ENCODE measurements around the gene BPIFB2. TPM values are rescaled to one million over a fixed set of nuclear protein-coding genes. Genes with fewer than 3 reads are reported as not detected.

Gene BPIFB2
- total and polyA plus RNA-seq, 2 donors (not counting 3 experiments of a cell fraction or from before 2014, with no cell fraction given): not detected

- no peak for TF ChIP-seq JUN (IDR thresholded peaks at IDR 0.05; ENCODE audit: borderline replicate concordance, insufficient read depth, insufficient read length, low read depth)
- no peak for TF ChIP-seq GATA2 (IDR thresholded peaks at IDR 0.05; ENCODE audit: insufficient read depth, insufficient read length, low read depth, low read length)
- dilution Hi-C loops (cut with MboI; ENCODE audit: extremely low pct_ligation_motif_present, low sequenced_read_pairs) (no loop called here), intact Hi-C loops (cut with micrococcal nuclease) (no loop called here)
- CTCF ChIA-PET: interaction anchor here (1.2 to 1.3 kb wide), 2 partner anchors 14 to 16 kb away, joined by 3 to 5 read pairs; no protein-coding TSS in a partner anchor
- H4K20me1 ChIP-seq (replicated peaks; ENCODE audit: control insufficient read depth, extremely low read depth, insufficient read depth, low read length): no peaks in the 10 kb centered on the region
- no peak overlapping the region for H3K9ac ChIP-seq (replicated peaks; ENCODE audit: extremely low read depth, insufficient read depth, low read length)
- H3K9me3 ChIP-seq (replicated peaks; ENCODE audit: control insufficient read depth, insufficient read depth, low read length): no peaks in the 10 kb centered on the region
- no peaks in the 10 kb centered on the region for H3K79me2 ChIP-seq (ENCODE audit: control insufficient read depth, insufficient read depth, low read length)
- no peak overlapping the region for H3K4me2 ChIP-seq (ENCODE audit: insufficient read depth, low read length)
- no TSS peak for BruUV-seq (replicated peaks)
- no peak overlapping the region for H3K27ac ChIP-seq (ENCODE audit: insufficient read depth, low read depth, low read length)
- H3K36me3 ChIP-seq (ENCODE audit: control insufficient read depth in 2 of 2, extremely low read depth in 1 of 2, insufficient read depth in 2 of 2, low read length in 2 of 2): no peaks in the 10 kb centered on the region
- DNase-seq (ENCODE audit: low read depth, low spot score) (no peak), FAIRE-seq (no peak)
- H3K4me1 ChIP-seq (ENCODE audit: control insufficient read depth, extremely low read depth, insufficient read depth, low read length): no peaks in the 10 kb centered on the region
- peaks cover 1 to 5% of the 10 kb centered on the region in 2 experiments for H3K27me3 ChIP-seq (ENCODE audit: control insufficient read depth in 2 of 2, insufficient read depth in 2 of 2, low read length in 2 of 2)
- POLR2A ChIA-PET: no interaction called here
- no peak overlapping the region for H2AFZ ChIP-seq (ENCODE audit: low read depth, low read length)
- H3K9me1 ChIP-seq (replicated peaks; ENCODE audit: control insufficient read depth, extremely low read depth, insufficient read depth, low read length): no peaks in the 10 kb centered on the region
- H3K4me3 ChIP-seq (replicated peaks in 1 of 3; ENCODE audit: insufficient read depth in 1 of 3, low read depth in 1 of 3, low read length in 3 of 3): no peak overlapping the region
Measured at GRCh38 chr20:32960222-32960518, 47.3 kb upstream of the BPIFB2 start.

- ChIA-PET CTCF (interaction anchor here (1.2 to 1.3 kb wide), 2 partner anchors 15 to 17 kb away, joined by 3 to 5 read pairs; no protein-coding TSS in a partner anchor), POLR2A (no interaction called here)
- Histone ChIP-seq H3K9me3 (replicated peaks; ENCODE audit: control insufficient read depth, insufficient read depth, low read length) (no peaks in the 10 kb centered on the region), H2AFZ (ENCODE audit: low read depth, low read length) (no peak overlapping the region), H3K4me2 (ENCODE audit: insufficient read depth, low read length) (no peak overlapping the region), H3K27me3 (ENCODE audit: control insufficient read depth in 2 of 2, insufficient read depth in 2 of 2, low read length in 2 of 2) (peaks cover 1 to 5% of the 10 kb centered on the region in 2 experiments), H3K9me1 (replicated peaks; ENCODE audit: control insufficient read depth, extremely low read depth, insufficient read depth, low read length) (no peaks in the 10 kb centered on the region), H3K36me3 (ENCODE audit: control insufficient read depth in 2 of 2, extremely low read depth in 1 of 2, insufficient read depth in 2 of 2, low read length in 2 of 2) (no peaks in the 10 kb centered on the region), H3K27ac (ENCODE audit: insufficient read depth, low read depth, low read length) (no peak overlapping the region), H4K20me1 (replicated peaks; ENCODE audit: control insufficient read depth, extremely low read depth, insufficient read depth, low read length) (no peaks in the 10 kb centered on the region), H3K4me1 (ENCODE audit: control insufficient read depth, extremely low read depth, insufficient read depth, low read length) (no peaks in the 10 kb centered on the region), H3K4me3 (replicated peaks in 1 of 3; ENCODE audit: insufficient read depth in 1 of 3, low read depth in 1 of 3, low read length in 3 of 3) (no peak overlapping the region), H3K9ac (replicated peaks; ENCODE audit: extremely low read depth, insufficient read depth, low read length) (no peak overlapping the region), H3K79me2 (ENCODE audit: control insufficient read depth, insufficient read depth, low read length) (no peaks in the 10 kb centered on the region)
- TF ChIP-seq POLR2A (IDR thresholded peaks at IDR 0.05; ENCODE audit: low read depth, low read length) (no peak), MYC (IDR thresholded peaks at IDR 0.05; ENCODE audit: low read depth, low read length) (no peak), JUN (IDR thresholded peaks at IDR 0.05; ENCODE audit: borderline replicate concordance, insufficient read depth, insufficient read length, low read depth) (no peak), GATA2 (IDR thresholded peaks at IDR 0.05; ENCODE audit: insufficient read depth, insufficient read length, low read depth, low read length) (no peak), EZH2 (IDR thresholded peaks at IDR 0.05; ENCODE audit: borderline replicate concordance, low read depth, low read length, severe bottlenecking) (no peak), POLR2AphosphoS5 (IDR thresholded peaks at IDR 0.05; ENCODE audit: insufficient read depth, low read depth, low read length) (no peak), FOS (IDR thresholded peaks at IDR 0.05; ENCODE audit: borderline replicate concordance, insufficient read depth, low read length) (no peak), MAX (IDR thresholded peaks at IDR 0.05; ENCODE audit: insufficient read depth, insufficient read length) (no peak), CTCF (IDR thresholded peaks at IDR 0.05; ENCODE audit: extremely low read depth in 1 of 2, insufficient read depth in 1 of 2, low read depth in 1 of 2, low read length in 2 of 2) (no peak)
- no TSS peak for BruUV-seq (replicated peaks)
- dilution Hi-C loops (cut with MboI; ENCODE audit: extremely low pct_ligation_motif_present, low sequenced_read_pairs): no loop called here
- intact Hi-C loops (cut with micrococcal nuclease): no loop called here
- DNase-seq (ENCODE audit: low read depth, low spot score) (no peak), FAIRE-seq (no peak)
Measured at GRCh38 chr20:32960849-32961731, 46.4 kb upstream of the BPIFB2 start.

All from endothelial cell of umbilical vein (primary cell).